Smooth muscle cell of the coronary artery (primary cell): ENCODE data around the gene ADA. TPM values are rescaled to one million over a fixed set of nuclear protein-coding genes. Genes with fewer than 3 reads are reported as not detected.

Experiments
- total RNA-seq: library from RNA; depleted of rRNA; stranded (reverse); fragments of >200 nt; gene quantifications from 2 replicates; pipeline ENCODE4 v1.2.3, GENCODE V29; 2014; ENCODE audit warnings: low replicate concordance

ADA gene
- total RNA-seq = 10.2 and 31.5 TPM in 2 replicates

GRCh38 chr20:44651684-44652423, at the start of gene ADA:
Gene ADA, minus strand, starts transcription at chr20:44651699. Its CDS starts 92 bp downstream, at chr20:44651607.

GRCh38 chr20:44582311-44583025, 69.0 kb downstream of the ADA start, which contains the start of gene PKIG:
Gene PKIG, plus strand, starts transcription at chr20:44582579. Its CDS starts 31,978 bp downstream, at chr20:44614557.

Other genes starting within 250 kb of the ADA start
- 3.4 and 9.2 TPM in 2 replicates for gene TTPAL, start 175.8 kb downstream of the ADA start, total RNA-seq
- gene SERINC3, start 129.6 kb downstream of the ADA start, total RNA-seq = 88.7 and 256 TPM in 2 replicates
- gene PKIG, start 69.1 kb downstream of the ADA start, total RNA-seq = 110 and 120 TPM in 2 replicates
- gene CCN5, start 63.7 kb upstream of the ADA start, total RNA-seq = 1.5 and 533 TPM in 2 replicates
- 1.1 and 14.9 TPM in 2 replicates for gene KCNK15, start 94.2 kb upstream of the ADA start, total RNA-seq
- gene RIMS4, start 158.8 kb upstream of the ADA start, total RNA-seq = 0.53 and 0.59 TPM in 2 replicates
- 46.0 and 80.0 TPM in 2 replicates for gene YWHAB, start 234.0 kb upstream of the ADA start, total RNA-seq